Heart right ventricle (tissue), 16 donors: ENCODE measurements around the gene ANKRD24. TPM values are rescaled to one million over a fixed set of nuclear protein-coding genes. Genes with fewer than 3 reads are reported as not detected.
A peak's percentile ranks its signal among the peaks of the same experiment; 100 is the strongest.

Experiments
- ATAC-seq, 8 donors: fragments of 200-7000 bp; cut with Tn5 transposase; one replicate each; pipeline ENCODE4 v1.9.1; 2020; ENCODE audit warnings: mild to moderate bottlenecking in 8 of 8, moderate library complexity in 8 of 8, moderate number of reproducible peaks in 1 of 8
- DNase-seq, 2 donors: peaks; one replicate each; pipeline ENCODE4 v3.0.0-alpha.2; 2020
- H3K27ac ChIP-seq, 10 donors: fragments of 200-600 bp; sonication (generic) in 2 of 10; one replicate each; pipeline versions ENCODE4 v1.5.0 to v1.8.0; 2020 to 2022; ENCODE audit warnings: mild to moderate bottlenecking in 3 of 10
- H3K27me3 ChIP-seq, 7 donors: fragments of 200-600 bp; one replicate each; pipeline ENCODE4 v1.8.0; 2021 to 2022; ENCODE audit warnings: mild to moderate bottlenecking in 2 of 7
- H3K36me3 ChIP-seq, 9 donors: fragments of 200-600 bp; sonication (generic) in 1 of 9; one replicate each; pipeline versions ENCODE4 v1.5.0 to v1.8.0; 2020 to 2022; ENCODE audit warnings: mild to moderate bottlenecking in 2 of 9
- H3K4me1 ChIP-seq, 9 donors: fragments of 200-600 bp; sonication (generic) in 1 of 9; one replicate each; pipeline versions ENCODE4 v1.5.0 to v1.8.0; 2020 to 2022; ENCODE audit warnings: mild to moderate bottlenecking in 4 of 9
- H3K4me3 ChIP-seq, 10 donors: fragments of 200-600 bp; sonication (generic) in 2 of 10; one replicate each; pipeline versions ENCODE4 v1.5.0 to v1.8.0; 2020 to 2022; ENCODE audit warnings: mild to moderate bottlenecking in 7 of 10, moderate library complexity in 2 of 10
- H3K9me3 ChIP-seq, 11 donors: fragments of 200-600 bp in 10 of 11; sonication (generic) in 2 of 11; one replicate each; pipeline versions ENCODE4 v1.5.0 to v1.8.0; 2013 to 2022; ENCODE audit warnings: mild to moderate bottlenecking in 2 of 11, control low read depth in 1 of 11, moderate library complexity in 1 of 11
- CTCF ChIP-seq, 9 donors: fragments of 200-600 bp; sonication (generic) in 2 of 9; IDR thresholded peaks; one replicate each; pipeline versions ENCODE4 v1.5.0 to v1.8.0; 2021 to 2022; ENCODE audit warnings: antibody characterized with exemption in 9 of 9, mild to moderate bottlenecking in 5 of 9, moderate library complexity in 1 of 9
- WGBS, 2 donors: extraction: QIAGEN DNeasy Blood & Tissue Kit; methylation state at CpG; one replicate each; pipeline ENCODE4 v1.1.7; 2013; ENCODE audit warnings: inconsistent platforms in 1 of 2; 5-methylcytosine and 5-hydroxymethylcytosine counted together
- intact Hi-C, 10 donors: fragments of 100-400 bp; cut with DNase I; formaldehyde crosslinking; loops; one replicate each; pipeline versions ENCODE4 v1.11.1 to v1.14.2; 2022
- polyA plus RNA-seq, 2 donors: library from polyadenylated mRNA; stranded (reverse); fragments of 200-250 nt; gene quantifications; one replicate each; pipeline ENCODE4 v1.2.3, GENCODE V29; 2013
- total RNA-seq, 10 donors: library from RNA; stranded (reverse); fragmentation: NEBNext Ultra II Directional in 3 of 10; extraction: Animal tissue kit (Norgen Biotek cat#: 25700) in 3 of 10; gene quantifications; one replicate each; pipeline versions ENCODE4 v1.2.1 to v1.2.4, GENCODE V29; 2021 to 2023
- donor health status: Arrhythmogenic right ventricular cardiomyopathy.
- donor health status: ischemic (EF 13 %, LVEDD 7.1; RV severe dilation, severe dysfunction).
- donor health status: healthy with polysubstance abuse.
- donor health status: DM: no; HTN: yes; CAD: no.
- donor health status: DM: no; HTN: no; CAD: no.
- donor health status: ischemic (EF 25% LVEDD 6.9; RV normal size, moderate dysfunction).
- donor health status: ischemic (EF 25% LVEDD 5.7; RV mildly dilated, moderate dysfunction).
- donor health status: healthy.
- donor health status: DM: yes; HTN: yes; CAD: no.
- donor health status: Ischemic cardiomyopathy.
- donor health status: ischemic (EF 35%, LVEDD 5.7; RV mildly dilated, moderate dysfunction).
- donor health status: nonischemic (EF 11% LVEDD 7.7; RV severe dilation, severe dysfunction).
- donor health status: DM: yes; HTN: yes; CAD: no.
- donor health status: PGD.
- donor health status: ischemic (EF 29% LVEDD 5.4; RV normal size, mild dysfunction).
- donor health status: nonischemic (EF 23%, LVEDD 6.1; RV moderate dilation, normal function).

Gene ANKRD24
- total and polyA plus RNA-seq, 12 donors: 0.12 to 1.0 (median 0.29) TPM

GRCh38 chr19:4144666-4145249 lies 37.7 kb upstream of the ANKRD24 start:
- ATAC-seq (peak in 1 of 8 donors; percentile 32), DNase-seq (no peak)
- peaks cover 0 to 16% (median 0%) of the 10 kb centered on the region in 9 donors for H3K4me1 ChIP-seq
- H3K4me3 ChIP-seq: no peak overlapping the region
- intact Hi-C loops: no loop called here
- peaks cover 0 to 30% (median 18%) of the 10 kb centered on the region in 7 donors for H3K27me3 ChIP-seq
- no peak overlapping the region for H3K27ac ChIP-seq
- H3K36me3 ChIP-seq: no peaks in the 10 kb centered on the region
- no peaks in the 10 kb centered on the region for H3K9me3 ChIP-seq
- TF ChIP-seq CTCF (IDR thresholded peaks at IDR 0.05): no peak
- 26 to 33% methylated on average over 7 of the region's 7 CpGs for WGBS, 2 donors

GRCh38 chr19:4149518-4150288 lies 32.8 kb upstream of the ANKRD24 start:
- WGBS, 2 donors: 44 to 46% methylated on average over 17 of the region's 17 CpGs

GRCh38 chr19:4151623-4152022 lies 30.9 kb upstream of the ANKRD24 start:
- no peaks in the 10 kb centered on the region for H3K9me3 ChIP-seq
- intact Hi-C loops: no loop called here
- H3K27me3 ChIP-seq: peaks cover 0 to 70% (median 39%) of the 10 kb centered on the region in 7 donors
- H3K27ac ChIP-seq: no peak overlapping the region
- ATAC-seq (no peak), DNase-seq (no peak)
- H3K4me1 ChIP-seq: no peaks in the 10 kb centered on the region
- TF ChIP-seq CTCF (IDR thresholded peaks at IDR 0.05): no peak
- H3K4me3 ChIP-seq: no peak overlapping the region
- H3K36me3 ChIP-seq: no peaks in the 10 kb centered on the region
- WGBS, 2 donors: 65 to 69% methylated on average over 6 of the region's 6 CpGs

More at GRCh38 chr19:4149518-4150288, 32.8 kb upstream of the ANKRD24 start:
- ATAC-seq (no peak), DNase-seq (no peak)
- intact Hi-C loops: no loop called here
- H3K9me3 ChIP-seq: no peaks in the 10 kb centered on the region
- H3K4me3 ChIP-seq: no peak overlapping the region
- peaks cover 0 to 9% (median 0%) of the 10 kb centered on the region in 9 donors for H3K4me1 ChIP-seq
- no peaks in the 10 kb centered on the region for H3K36me3 ChIP-seq
- no peak overlapping the region for H3K27ac ChIP-seq
- no peak for TF ChIP-seq CTCF (IDR thresholded peaks at IDR 0.05)
- H3K27me3 ChIP-seq: peaks cover 0 to 70% (median 43%) of the 10 kb centered on the region in 7 donors

GRCh38 chr19:4152241-4152998 lies 30.1 kb upstream of the ANKRD24 start:
- Histone ChIP-seq H3K27me3 (peaks cover 0 to 75% (median 38%) of the 10 kb centered on the region in 7 donors), H3K4me1 (no peaks in the 10 kb centered on the region), H3K36me3 (no peaks in the 10 kb centered on the region), H3K27ac (no peak overlapping the region), H3K4me3 (no peak overlapping the region), H3K9me3 (no peaks in the 10 kb centered on the region)
- intact Hi-C loops: no loop called here
- 80 to 83% methylated on average over 10 of the region's 10 CpGs for WGBS, 2 donors
- TF ChIP-seq CTCF (IDR thresholded peaks at IDR 0.05): no peak
- DNase-seq (no peak), ATAC-seq (no peak)
